Left lung (tissue), 10 donors: ENCODE results near the gene RHOBTB1. TPM values are rescaled to one million over a fixed set of nuclear protein-coding genes. Genes with fewer than 3 reads are reported as not detected.
"Not testable (repeated sequence)": the region's sequence is repeated elsewhere in the genome, so short reads cannot be mapped to it uniquely, and the experiment has no call there.

ENCODE experiments used
- ATAC-seq: fragments of 200-7000 bp; cut with Tn5 transposase; one replicate; pipeline ENCODE4 v1.9.1; 2020; ENCODE audit warnings: moderate library complexity
- DNase-seq, 4 donors: peaks; one replicate each; pipeline ENCODE4 v3.0.0-alpha.2; 2013 to 2020
- H3K27ac ChIP-seq, 2 donors: fragments of 200-600 bp; sonication (generic) in 1 of 2; one replicate each; pipeline versions ENCODE4 v1.5.0 to v1.8.0; 2020 to 2021
- H3K27me3 ChIP-seq, 2 donors: fragments of 200-600 bp; sonication (generic) in 1 of 2; one replicate each; pipeline versions ENCODE4 v1.5.0 to v1.8.0; 2020 to 2021
- H3K36me3 ChIP-seq, 2 donors: fragments of 200-600 bp; sonication (generic) in 1 of 2; one replicate each; pipeline versions ENCODE4 v1.5.0 to v1.8.0; 2020 to 2021
- H3K4me1 ChIP-seq, 2 donors: fragments of 200-600 bp; one replicate each; pipeline ENCODE4 v1.8.0; 2021
- H3K4me3 ChIP-seq, 2 donors: fragments of 200-600 bp; sonication (generic) in 1 of 2; one replicate each; pipeline versions ENCODE4 v1.5.0 to v1.8.0; 2020 to 2021; ENCODE audit warnings: mild to moderate bottlenecking in 1 of 2
- H3K9me3 ChIP-seq, 2 donors: fragments of 200-600 bp; sonication (generic) in 1 of 2; one replicate each; pipeline versions ENCODE4 v1.5.0 to v1.8.0; 2020 to 2021
- CTCF ChIP-seq, 2 donors: fragments of 200-600 bp; sonication (generic) in 1 of 2; IDR thresholded peaks; one replicate each; pipeline versions ENCODE4 v1.5.0 to v1.8.0; 2021; ENCODE audit warnings: antibody characterized with exemption in 2 of 2
- intact Hi-C, 2 donors: fragments of 100-400 bp; cut with DNase I; formaldehyde crosslinking; loops; one replicate each; pipeline versions ENCODE4 v1.11.2 to v1.14.2; 2022
- polyA plus RNA-seq, 6 donors: library from polyadenylated mRNA; unstranded; fragments of 120-200 nt; gene quantifications; one replicate each; pipeline ENCODE4 v1.2.1, GENCODE V29; 2013; ENCODE audit not compliant: insufficient read length in 6 of 6
- total RNA-seq, 2 donors: library from RNA; stranded (reverse); fragmentation: NEBNext Ultra II Directional; extraction: Animal tissue kit (Norgen Biotek cat#: 25700); gene quantifications; one replicate each; pipeline ENCODE4 v1.2.1, GENCODE V29; 2021
- donor health status: DM: no; HTN: yes; CAD: no.
- donor health status: DM: no; HTN: no; CAD: no.

The RHOBTB1 gene
- total and polyA plus RNA-seq, 8 donors = 13.1 to 55.9 (median 52.5) TPM

- ATAC-seq = no peak
- intact Hi-C loops = no loop called here
- Histone ChIP-seq H3K4me3 (no peak overlapping the region), H3K27me3 (no peaks in the 10 kb centered on the region), H3K27ac (no peak overlapping the region), H3K4me1 (peaks cover 12 to 20% of the 10 kb centered on the region in 2 donors), H3K9me3 (peaks cover 0 to 8% of the 10 kb centered on the region in 2 donors), H3K36me3 (no peaks in the 10 kb centered on the region)
- TF ChIP-seq CTCF (IDR thresholded peaks at IDR 0.05) = no peak
- peak in 1 of 4 donors; percentile 44 for DNase-seq
Observed at GRCh38 chr10:60908031-60908430, 36.0 kb downstream of the RHOBTB1 start.

GRCh38 chr10:60907236-60907635 lies 36.7 kb downstream of the RHOBTB1 start:
- H3K27me3 ChIP-seq = no peaks in the 10 kb centered on the region
- intact Hi-C loops = no loop called here
- peaks cover 12 to 20% of the 10 kb centered on the region in 2 donors for H3K4me1 ChIP-seq
- DNase-seq (no peak), ATAC-seq (no peak)
- no peaks in the 10 kb centered on the region for H3K36me3 ChIP-seq
- H3K4me3 ChIP-seq = no peak overlapping the region
- TF ChIP-seq CTCF (IDR thresholded peaks at IDR 0.05) = no peak
- H3K27ac ChIP-seq = no peak overlapping the region
- H3K9me3 ChIP-seq = peaks cover 0 to 8% of the 10 kb centered on the region in 2 donors

GRCh38 chr10:60906825-60907224 lies 37.2 kb downstream of the RHOBTB1 start:
- H3K4me3 ChIP-seq, H3K27ac ChIP-seq, intact Hi-C loops: not testable (repeated sequence)

GRCh38 chr10:60906411-60906810 lies 37.6 kb downstream of the RHOBTB1 start:
- H3K27ac ChIP-seq = no peak overlapping the region
- no peaks in the 10 kb centered on the region for H3K27me3 ChIP-seq
- H3K4me3 ChIP-seq = no peak overlapping the region
- DNase-seq (no peak), ATAC-seq (no peak)
- TF ChIP-seq CTCF (IDR thresholded peaks at IDR 0.05) = no peak
- no peaks in the 10 kb centered on the region for H3K36me3 ChIP-seq
- peaks cover 12 to 20% of the 10 kb centered on the region in 2 donors for H3K4me1 ChIP-seq
- intact Hi-C loops = no loop called here
- H3K9me3 ChIP-seq = peaks cover 0 to 8% of the 10 kb centered on the region in 2 donors

More at GRCh38 chr10:60906825-60907224, 37.2 kb downstream of the RHOBTB1 start:
- ATAC-seq, H3K9me3 ChIP-seq, H3K27me3 ChIP-seq, DNase-seq, H3K36me3 ChIP-seq: not testable (repeated sequence)
- peaks cover 12 to 20% of the 10 kb centered on the region in 2 donors for H3K4me1 ChIP-seq

- Histone ChIP-seq H3K4me1 (peaks cover 4 to 14% of the 10 kb centered on the region in 2 donors), H3K4me3 (no peak overlapping the region), H3K27ac (no peak overlapping the region), H3K36me3 (no peaks in the 10 kb centered on the region), H3K9me3 (peaks cover 0 to 8% of the 10 kb centered on the region in 2 donors), H3K27me3 (no peaks in the 10 kb centered on the region)
- intact Hi-C loops = no loop called here
- ATAC-seq = peak; percentile 55
- no peak for TF ChIP-seq CTCF (IDR thresholded peaks at IDR 0.05)
- DNase-seq = peak in 2 of 4 donors; percentile 39 to 47
Observed at GRCh38 chr10:60905580-60905979, 38.4 kb downstream of the RHOBTB1 start.

- Histone ChIP-seq H3K9me3 (peaks cover 0 to 8% of the 10 kb centered on the region in 2 donors), H3K4me1 (peaks cover 0 to 6% of the 10 kb centered on the region in 2 donors), H3K27me3 (no peaks in the 10 kb centered on the region), H3K4me3 (no peak overlapping the region), H3K27ac (no peak overlapping the region), H3K36me3 (no peaks in the 10 kb centered on the region)
- no peak for TF ChIP-seq CTCF (IDR thresholded peaks at IDR 0.05)
- intact Hi-C loops = no loop called here
- DNase-seq (no peak), ATAC-seq (no peak)
Observed at GRCh38 chr10:60903096-60903495, 40.9 kb downstream of the RHOBTB1 start.
